Measurements from ENCODE around the gene ARCN1.

The ARCN1 gene

GRCh38 chr11:118572061-118572980 is at the start of gene ARCN1:
Gene ARCN1, plus strand, starts transcription at chr11:118572409. Its CDS starts 139 bp downstream, at chr11:118572548.
- peak; percentile 69 for DNase-seq (ENCODE audit: low read depth)

- no peak for DNase-seq (ENCODE audit: low read depth)
Measured at GRCh38 chr11:118522571-118523072, 49.6 kb upstream of the ARCN1 start.

GRCh38 chr11:118524356-118524755 is 47.9 kb upstream of the ARCN1 start:
- no peak for DNase-seq (ENCODE audit: low read depth)

GRCh38 chr11:118524757-118525470 is 47.3 kb upstream of the ARCN1 start:
- no peak for DNase-seq (ENCODE audit: low read depth)

GRCh38 chr11:118526688-118527087 is 45.5 kb upstream of the ARCN1 start:
- no peak for DNase-seq (ENCODE audit: low read depth)

GRCh38 chr11:118527109-118527508 is 45.1 kb upstream of the ARCN1 start, which contains the start of gene TTC36:
Gene TTC36, plus strand, starts transcription at chr11:118527474. Its CDS starts 21 bp downstream, at chr11:118527495.
- no peak for DNase-seq (ENCODE audit: low read depth)

GRCh38 chr11:118528511-118528910 is 43.7 kb upstream of the ARCN1 start:
- DNase-seq (ENCODE audit: low read depth) = no peak

GRCh38 chr11:118529584-118530175 is 42.5 kb upstream of the ARCN1 start:
- DNase-seq (ENCODE audit: low read depth) = no peak

GRCh38 chr11:118530180-118530682 is 42.0 kb upstream of the ARCN1 start:
- peak; percentile 3 for DNase-seq (ENCODE audit: low read depth)

- DNase-seq (ENCODE audit: low read depth) = peak; percentile 72
Measured at GRCh38 chr11:118530683-118531596, 41.3 kb upstream of the ARCN1 start, which contains the start of gene TMEM25. Gene TMEM25, plus strand, starts transcription at chr11:118531192. Its CDS starts 610 bp downstream, at chr11:118531802.

GRCh38 chr11:118531597-118532084 is 40.6 kb upstream of the ARCN1 start:
- no peak for DNase-seq (ENCODE audit: low read depth)

GRCh38 chr11:118532091-118532490 is 40.1 kb upstream of the ARCN1 start:
- no peak for DNase-seq (ENCODE audit: low read depth)

GRCh38 chr11:118532852-118533768 is 39.1 kb upstream of the ARCN1 start:
- no peak for DNase-seq (ENCODE audit: low read depth)

GRCh38 chr11:118533769-118534729 is 38.2 kb upstream of the ARCN1 start:
- DNase-seq (ENCODE audit: low read depth) = no peak

GRCh38 chr11:118535261-118535660 is 36.9 kb upstream of the ARCN1 start:
- DNase-seq (ENCODE audit: low read depth) = no peak

- DNase-seq (ENCODE audit: low read depth) = no peak
Measured at GRCh38 chr11:118536726-118537125, 35.5 kb upstream of the ARCN1 start.

GRCh38 chr11:118537409-118537980 is 34.7 kb upstream of the ARCN1 start:
- DNase-seq (ENCODE audit: low read depth) = no peak

GRCh38 chr11:118544010-118544646 is 28.1 kb upstream of the ARCN1 start:
- DNase-seq (ENCODE audit: low read depth) = no peak

Data from activated T-helper 9 cell treated with anti-CD3 and anti-CD28 coated beads, Interleukin-2, amount 50 U/mL, for 16 hours (primary cell).